Measurements from ENCODE around the gene ARL2BP.
"Not testable (repeated sequence)": the region's sequence is repeated elsewhere in the genome, so short reads cannot be mapped to it uniquely, and the experiment has no call there.

ARL2BP gene

GRCh38 chr16:57263541-57264351, 18.7 kb downstream of the ARL2BP start:
- DNase-seq (ENCODE audit: low read depth, low spot score), result no peak

- no peak for DNase-seq (ENCODE audit: low read depth, low spot score)
Measured at GRCh38 chr16:57264381-57264780, 19.3 kb downstream of the ARL2BP start.

GRCh38 chr16:57264950-57265371, 19.9 kb downstream of the ARL2BP start:
- DNase-seq (ENCODE audit: low read depth, low spot score), result no peak

- DNase-seq (ENCODE audit: low read depth, low spot score), result no peak
Measured at GRCh38 chr16:57265850-57266530, 20.9 kb downstream of the ARL2BP start.

GRCh38 chr16:57266531-57267260, 21.6 kb downstream of the ARL2BP start:
- DNase-seq (ENCODE audit: low read depth, low spot score), result no peak

GRCh38 chr16:57267343-57267742, 22.3 kb downstream of the ARL2BP start:
- DNase-seq (ENCODE audit: low read depth, low spot score), result not testable (repeated sequence)

- DNase-seq (ENCODE audit: low read depth, low spot score), result no peak
Measured at GRCh38 chr16:57268804-57269800, 24.0 kb downstream of the ARL2BP start.

- no peak for DNase-seq (ENCODE audit: low read depth, low spot score)
Measured at GRCh38 chr16:57270221-57271062, 25.4 kb downstream of the ARL2BP start.

GRCh38 chr16:57271063-57271345, 25.9 kb downstream of the ARL2BP start:
- no peak for DNase-seq (ENCODE audit: low read depth, low spot score)

- no peak for DNase-seq (ENCODE audit: low read depth, low spot score)
Measured at GRCh38 chr16:57271867-57272495, 26.9 kb downstream of the ARL2BP start.

- no peak for DNase-seq (ENCODE audit: low read depth, low spot score)
Measured at GRCh38 chr16:57273359-57273758, 28.3 kb downstream of the ARL2BP start.

- DNase-seq (ENCODE audit: low read depth, low spot score), result no peak
Measured at GRCh38 chr16:57273826-57274225, 28.8 kb downstream of the ARL2BP start.

- not testable (repeated sequence) for DNase-seq (ENCODE audit: low read depth, low spot score)
Measured at GRCh38 chr16:57275946-57276345, 30.9 kb downstream of the ARL2BP start.

GRCh38 chr16:57276596-57276995, 31.5 kb downstream of the ARL2BP start:
- DNase-seq (ENCODE audit: low read depth, low spot score), result no peak

GRCh38 chr16:57277586-57277985, 32.5 kb downstream of the ARL2BP start:
- no peak for DNase-seq (ENCODE audit: low read depth, low spot score)

GRCh38 chr16:57278494-57278893, 33.4 kb downstream of the ARL2BP start:
- no peak for DNase-seq (ENCODE audit: low read depth, low spot score)

GRCh38 chr16:57279780-57280638, 35.0 kb downstream of the ARL2BP start:
- no peak for DNase-seq (ENCODE audit: low read depth, low spot score)

GRCh38 chr16:57281791-57282190, 36.7 kb downstream of the ARL2BP start:
- DNase-seq (ENCODE audit: low read depth, low spot score), result no peak
